GM18526 (cell line): ENCODE results near the gene ZNF382.

ENCODE experiments used
- POLR2A ChIP-seq: IDR thresholded peaks from 3 replicates; pipeline ENCODE4 v1.6.1; 2011; ENCODE audit not compliant: insufficient read length; ENCODE audit errors: extremely low read depth

Gene ZNF382

DNA sequence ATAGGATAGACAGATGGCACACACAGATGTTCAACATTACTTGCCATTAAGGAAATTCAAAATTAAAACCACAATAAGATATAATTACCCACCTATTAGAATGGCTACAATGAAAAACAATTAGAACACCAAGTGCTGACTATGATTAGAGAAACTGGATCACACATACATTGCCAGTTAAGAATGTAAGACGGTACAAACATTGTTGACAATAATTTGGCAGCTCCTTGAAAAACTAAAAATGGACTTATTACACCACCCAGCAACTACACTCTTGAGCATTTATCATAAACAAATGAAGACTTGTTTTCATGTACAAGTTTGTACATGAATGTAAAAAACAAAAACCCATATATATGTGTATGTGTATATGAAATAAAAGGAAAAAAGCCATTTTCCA lies 47.8 kb downstream of the ZNF382 start:
- TF ChIP-seq POLR2A: no peak

DNA sequence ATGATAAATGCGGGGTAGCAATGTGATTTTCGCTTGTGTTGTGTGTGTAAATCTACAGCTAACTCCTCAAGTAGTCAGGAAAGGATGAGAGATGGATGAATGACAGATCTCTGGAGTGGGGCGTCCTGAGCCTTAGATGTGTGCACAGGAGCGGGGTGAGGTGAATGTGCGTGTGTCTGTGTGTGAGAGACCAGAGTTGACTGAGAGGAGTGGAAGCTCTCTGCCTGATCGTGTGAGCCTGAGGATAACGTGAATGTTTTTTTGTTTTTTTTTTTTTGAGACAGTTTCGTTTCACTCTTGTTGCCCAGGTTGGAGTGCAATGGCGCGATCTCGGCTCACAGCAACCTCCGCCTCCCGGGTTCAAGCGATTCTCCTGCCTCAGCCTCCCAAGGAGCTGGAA lies 60.7 kb downstream of the ZNF382 start:
- TF ChIP-seq POLR2A: no peak

DNA sequence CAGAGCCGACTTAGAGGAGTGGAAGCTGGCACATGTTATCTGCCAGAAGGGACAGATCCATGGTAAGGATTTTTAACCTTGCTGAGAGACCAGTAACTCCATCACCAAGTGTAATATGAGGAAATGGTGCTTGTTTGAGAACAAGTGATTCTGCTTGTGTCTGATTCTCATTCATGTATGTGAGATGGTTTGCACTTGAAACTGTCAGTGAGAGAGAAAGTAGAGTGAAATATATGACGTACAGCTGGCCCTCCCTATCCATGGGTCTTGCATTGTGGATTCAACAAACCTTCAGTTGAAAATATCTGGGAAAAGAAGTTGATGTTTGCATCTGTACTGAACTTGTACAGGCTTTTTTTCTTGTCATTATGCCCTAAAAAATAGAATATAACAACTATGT lies 63.5 kb downstream of the ZNF382 start:
- TF ChIP-seq POLR2A: no peak

DNA sequence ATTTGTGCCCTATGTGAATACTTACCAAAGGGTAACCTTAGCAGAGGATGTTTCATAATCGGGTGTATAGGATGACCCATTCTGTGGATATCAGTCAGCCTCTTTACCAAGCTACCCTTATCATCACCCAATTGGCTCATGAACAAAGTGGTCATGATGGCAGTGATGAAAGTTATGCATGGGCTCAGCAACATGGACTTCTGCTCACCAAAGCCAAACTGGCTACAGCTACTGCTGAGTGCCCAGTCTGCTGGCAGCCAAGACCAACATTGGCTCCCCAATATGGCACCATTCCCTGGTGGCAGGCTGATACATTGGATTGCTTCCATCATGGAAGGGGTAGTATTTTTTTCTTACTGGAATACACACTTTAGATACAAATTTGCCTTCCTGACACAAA lies 67.3 kb downstream of the ZNF382 start:
- TF ChIP-seq POLR2A: no peak

DNA sequence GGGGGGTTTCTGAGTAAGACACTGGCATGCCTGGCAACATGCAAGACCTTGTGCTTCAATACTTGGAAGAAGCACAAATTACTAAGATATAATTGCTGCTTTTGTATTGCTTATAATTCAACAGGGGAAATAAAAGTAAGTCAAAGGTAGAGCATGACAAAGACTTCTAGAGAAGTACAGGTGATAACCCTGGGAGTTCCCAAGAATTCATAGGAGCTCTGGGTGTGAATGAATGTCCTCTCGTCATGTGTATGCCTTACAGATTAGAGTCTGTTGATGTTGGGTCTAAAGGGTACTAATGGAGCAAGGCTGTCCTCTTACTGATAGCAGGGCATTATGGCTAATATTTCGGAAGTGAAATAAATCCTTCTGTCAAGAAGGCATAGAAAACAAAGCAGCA lies 69.1 kb downstream of the ZNF382 start:
- TF ChIP-seq POLR2A: no peak

DNA sequence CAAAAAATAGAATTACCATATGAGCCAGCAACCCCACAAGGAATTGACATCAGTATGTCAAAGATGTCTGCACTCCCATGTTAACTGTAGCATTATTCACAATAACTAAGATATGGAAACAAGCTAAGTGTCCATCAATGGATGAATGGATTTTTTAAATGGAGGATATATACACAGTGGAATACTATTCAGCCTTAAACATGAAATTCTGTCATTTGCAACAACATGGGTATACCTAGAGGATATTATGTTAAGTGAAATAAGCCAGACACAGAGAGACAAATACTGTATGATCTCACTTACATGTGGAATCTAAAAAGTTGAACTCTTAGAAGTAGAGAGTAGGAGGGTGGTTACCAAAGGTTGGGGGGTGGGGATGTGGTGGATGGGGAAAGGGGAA lies 74.3 kb downstream of the ZNF382 start:
- no peak for TF ChIP-seq POLR2A
